T-helper 22 cell (primary cell): ENCODE data around the gene DGKK.
"Not testable (repeated sequence)": the region's sequence is repeated elsewhere in the genome, so short reads cannot be mapped to it uniquely, and the experiment has no call there.

ENCODE experiments used
- DNase-seq: peaks from one replicate; pipeline ENCODE4 v3.0.0-alpha.2; 2020; ENCODE audit warnings: low read depth

The DGKK gene

GRCh38 chrX:50428174-50428573, 42.5 kb downstream of the DGKK start:
- DNase-seq = no peak

GRCh38 chrX:50407976-50408375, 62.6 kb downstream of the DGKK start:
- no peak for DNase-seq

- no peak for DNase-seq
These were observed 66.7 kb downstream of the DGKK start for GRCh38 chrX:50403903-50404302.

GRCh38 chrX:50402886-50403285, 67.7 kb downstream of the DGKK start:
- DNase-seq = no peak

- no peak for DNase-seq
These were observed 76.7 kb downstream of the DGKK start for GRCh38 chrX:50393902-50394301.

DNA sequence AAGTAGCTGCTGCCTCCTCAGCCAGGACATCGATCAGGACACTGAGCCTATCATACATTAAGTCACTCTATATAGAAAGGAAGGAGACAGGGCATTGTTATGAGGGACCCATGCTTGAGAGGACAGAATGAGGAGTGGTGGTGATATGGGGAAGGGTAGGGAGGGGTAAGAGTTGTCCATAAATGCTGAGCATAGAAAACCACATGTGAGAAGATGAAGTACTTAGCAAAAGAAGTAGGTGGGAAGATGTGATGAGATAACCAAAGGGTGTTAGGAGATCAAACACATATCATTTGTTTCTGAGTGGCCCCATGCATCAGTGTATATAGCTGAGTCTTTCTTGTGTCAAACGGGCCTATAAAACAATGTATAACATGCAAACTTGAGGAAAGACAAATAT, 84.1 kb downstream of the DGKK start:
- DNase-seq = no peak

- no peak for DNase-seq
These were observed 88.8 kb downstream of the DGKK start for GRCh38 chrX:50381729-50382415.

- DNase-seq = no peak
These were observed 95.0 kb downstream of the DGKK start for GRCh38 chrX:50375481-50376267.

DNA sequence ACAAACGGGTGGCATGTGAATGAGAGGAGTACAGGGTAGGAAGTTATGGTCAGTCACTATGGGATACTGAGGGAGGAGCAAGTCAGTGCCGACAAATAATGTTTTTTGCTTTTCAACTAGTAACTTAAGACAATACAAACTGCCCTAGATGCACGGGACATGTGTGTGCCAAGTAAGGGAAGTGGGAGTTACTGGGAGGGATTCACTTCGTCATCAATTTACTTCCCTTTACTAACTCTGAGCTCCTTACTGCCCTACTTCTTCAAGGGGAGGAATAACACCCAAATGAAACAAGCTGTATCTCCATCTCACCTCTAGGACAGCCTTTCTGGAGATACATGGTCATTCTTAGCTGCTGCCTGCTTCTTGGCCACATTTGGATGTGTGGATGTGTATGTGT, 97.7 kb downstream of the DGKK start:
- DNase-seq = no peak

- DNase-seq = no peak
These were observed 126.7 kb downstream of the DGKK start for GRCh38 chrX:50343917-50344316.

DNA sequence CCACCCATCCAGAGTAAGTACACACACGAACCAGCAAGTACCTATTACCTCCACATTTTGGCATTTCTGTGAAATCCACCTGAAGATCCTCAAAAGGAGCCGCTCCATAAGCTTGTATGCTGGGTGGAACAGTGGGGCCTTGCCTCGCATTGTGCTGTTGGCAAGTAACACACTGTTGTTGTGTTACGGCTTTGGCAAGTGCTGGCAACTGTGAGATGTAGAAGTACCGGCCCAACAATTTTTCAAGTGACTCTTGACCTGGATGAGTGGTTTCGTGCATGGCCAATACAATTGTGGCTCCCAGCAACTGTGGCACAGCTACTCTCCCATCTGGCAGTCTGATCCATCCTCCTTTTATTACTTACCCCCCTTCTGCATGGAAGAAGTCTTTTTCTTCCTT, 137.3 kb downstream of the DGKK start:
- DNase-seq = no peak

- not testable (repeated sequence) for DNase-seq
These were observed 138.0 kb downstream of the DGKK start for GRCh38 chrX:50332668-50333067.

DNA sequence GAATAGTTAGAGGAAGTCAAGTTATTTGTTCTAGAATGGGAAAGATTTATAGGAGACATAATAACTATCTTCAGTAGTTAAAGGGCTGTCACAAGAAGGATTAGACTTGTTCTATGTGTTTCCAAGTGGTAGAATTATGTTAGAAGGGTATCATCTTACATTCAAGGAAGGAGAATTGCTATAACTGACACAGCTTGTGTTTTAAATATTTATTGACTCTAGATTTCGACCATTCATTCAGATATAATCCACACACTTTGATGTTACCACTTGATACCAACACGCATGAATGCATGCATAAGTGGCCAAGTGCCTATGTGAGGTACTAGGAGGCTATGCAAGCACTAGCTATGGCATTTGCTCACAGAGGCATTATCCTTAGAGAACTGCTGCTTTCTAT, 143.4 kb downstream of the DGKK start:
- no peak for DNase-seq
